DMS114 treated with DMSO at 0.1 percent for 48 hours (cell line): ENCODE data around the gene STARD13.

ENCODE experiments used
- DNase-seq: peaks from one replicate; lab custom pipeline; 2025; ENCODE audit not compliant: unreplicated experiment; lab: John Stamatoyannopoulos, UW

STARD13 gene

DNA sequence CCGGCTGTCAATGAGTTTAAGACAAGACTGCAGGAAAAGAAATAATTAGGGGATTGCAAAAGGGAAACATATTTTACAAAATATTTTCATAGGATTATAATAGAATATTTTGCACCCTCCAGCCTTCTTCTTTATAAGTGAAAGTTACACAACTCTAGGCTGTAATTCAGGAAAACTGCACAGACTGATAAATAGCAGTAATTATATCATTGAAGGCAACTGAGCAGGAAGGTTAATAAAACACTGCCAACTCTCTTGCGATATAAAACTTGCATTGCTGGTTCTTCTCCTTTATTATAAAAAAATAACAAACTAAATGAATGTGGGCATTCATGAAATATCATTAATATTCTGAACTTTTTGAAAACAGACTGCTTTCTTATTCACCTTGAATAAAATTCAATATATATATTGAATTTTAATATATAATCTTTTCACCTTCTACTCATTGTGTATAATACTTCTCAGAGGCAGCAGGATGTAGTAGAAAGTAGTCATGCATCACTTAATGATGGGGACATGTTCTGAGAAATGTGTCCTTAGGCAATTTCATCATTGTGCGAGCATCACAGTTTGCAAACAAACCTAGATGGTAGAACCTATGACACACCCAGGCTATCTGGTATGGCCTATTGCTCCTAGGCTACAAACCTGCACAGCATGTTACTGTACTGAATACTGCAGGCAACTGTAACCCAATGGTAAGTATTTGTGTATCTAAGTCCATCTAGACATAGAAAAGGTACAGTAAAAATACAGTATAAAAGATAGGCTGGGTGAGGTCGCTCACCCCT, 24.9 kb upstream of the STARD13 start:
- DNase-seq = no peak

DNA sequence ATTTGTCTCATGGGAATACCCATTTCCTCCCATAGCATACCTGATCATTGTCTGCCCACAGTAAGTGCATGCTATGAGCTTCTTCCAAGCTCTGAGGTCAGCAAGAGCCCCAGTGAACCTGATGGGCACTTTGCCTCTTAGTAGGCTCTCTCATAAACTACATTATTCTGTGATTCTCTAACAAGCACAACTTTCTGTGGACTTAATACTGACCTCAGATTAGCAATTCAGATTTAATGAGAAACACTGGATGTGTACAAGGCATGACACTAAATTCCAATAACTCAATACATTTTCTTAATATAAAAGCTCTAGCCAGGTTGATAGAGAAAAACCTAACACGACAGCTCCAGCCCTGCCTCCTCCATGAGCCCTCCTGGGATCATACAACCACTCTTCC, 23.3 kb upstream of the STARD13 start:
- DNase-seq = no peak

GRCh38 chr13:33307843-33308242, 22.3 kb upstream of the STARD13 start:
- no peak for DNase-seq

GRCh38 chr13:33303855-33304597, 18.5 kb upstream of the STARD13 start:
- DNase-seq = no peak

DNA sequence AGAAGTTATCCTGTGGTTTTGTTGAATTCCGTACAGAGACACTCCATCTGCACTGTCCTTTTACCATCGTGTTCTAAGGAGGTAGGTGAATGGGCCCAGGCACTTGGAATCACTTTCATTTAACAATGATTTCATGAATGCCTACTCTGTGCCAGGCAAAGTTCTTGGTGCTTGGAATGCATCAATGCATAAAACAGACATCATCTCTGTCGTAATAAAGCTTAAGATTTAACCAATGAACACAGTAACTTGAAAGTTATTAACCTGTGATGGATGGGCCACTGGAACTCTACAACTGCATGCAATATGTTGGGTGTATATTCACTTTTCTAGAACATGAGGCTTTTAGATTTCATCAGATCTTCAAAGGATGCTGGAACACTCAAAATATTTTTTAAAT, 14.1 kb upstream of the STARD13 start:
- DNase-seq = no peak

DNA sequence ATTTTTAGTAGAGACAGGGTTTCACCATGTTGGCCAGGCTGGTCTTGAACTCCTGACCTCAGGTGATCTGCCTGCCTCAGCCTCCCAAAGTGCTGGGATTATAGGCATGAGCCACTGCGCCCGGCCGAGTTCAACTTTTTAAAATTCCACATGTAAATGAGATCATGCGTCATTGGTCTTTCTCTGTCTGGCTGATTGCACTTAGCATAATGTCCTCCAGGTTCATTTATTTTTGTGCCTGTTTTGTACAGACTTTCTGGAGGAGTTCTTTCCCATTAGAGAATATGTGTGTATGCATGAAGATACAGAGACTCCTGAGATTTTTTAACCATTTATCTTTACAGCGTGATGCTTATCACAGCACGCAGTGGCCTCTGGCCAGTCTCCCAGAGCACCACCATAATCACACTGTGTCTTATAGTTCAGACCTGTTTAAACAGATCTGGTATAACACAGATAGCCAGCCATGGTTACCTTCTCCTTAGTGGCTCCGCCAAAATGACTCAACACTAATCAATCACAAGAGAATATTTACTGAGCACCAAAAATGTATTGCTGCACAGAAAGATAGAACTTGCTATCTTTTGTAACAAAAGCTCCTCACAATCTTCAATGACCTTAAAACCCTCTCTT, 11.4 kb upstream of the STARD13 start:
- no peak for DNase-seq

GRCh38 chr13:33292712-33293111, 7.2 kb upstream of the STARD13 start:
- DNase-seq = no peak

- DNase-seq = no peak
These were observed 4.9 kb upstream of the STARD13 start for GRCh38 chr13:33290421-33290965.

DNA sequence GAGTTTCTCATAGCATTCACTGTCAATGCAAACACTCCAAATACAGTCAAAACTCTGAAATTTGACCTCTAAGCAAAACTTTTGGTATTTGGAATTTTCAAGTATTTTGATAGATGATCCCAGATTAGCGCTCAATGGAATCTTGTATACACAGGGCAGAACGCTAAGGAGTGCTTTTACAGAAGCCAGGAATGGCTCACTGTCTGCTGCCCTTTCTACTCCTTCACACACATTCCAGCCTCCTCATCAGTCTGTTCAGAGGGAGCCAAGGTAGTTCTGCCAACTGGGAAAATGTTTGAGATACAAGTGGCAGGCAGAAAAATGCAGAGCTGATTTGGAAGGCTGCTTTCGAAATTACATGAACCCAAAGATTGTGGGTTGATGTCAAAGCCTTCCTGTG, 4.4 kb upstream of the STARD13 start:
- DNase-seq = no peak

GRCh38 chr13:33287142-33287882, 1.8 kb upstream of the STARD13 start:
- DNase-seq = no peak

GRCh38 chr13:33286128-33286527, 573 bp upstream of the STARD13 start:
- no peak for DNase-seq

DNA sequence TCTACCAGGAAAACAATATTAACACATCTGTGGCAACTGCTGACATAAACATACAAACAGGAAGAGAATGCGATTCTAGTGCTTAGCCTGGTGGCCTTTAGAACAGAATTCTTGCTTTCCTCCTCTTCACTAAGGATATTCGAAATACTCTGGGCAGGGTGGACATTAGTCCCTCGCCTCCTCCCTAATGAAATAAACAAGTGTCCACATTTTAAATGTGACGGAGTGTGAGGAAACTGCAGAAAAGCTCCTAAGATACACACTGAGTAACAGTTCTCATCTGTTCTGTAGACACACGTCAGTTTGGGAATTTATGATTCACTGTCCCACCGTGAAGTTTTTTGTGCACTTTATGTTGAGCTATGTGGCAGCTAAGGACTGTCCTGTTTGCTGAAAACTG, 639 bp downstream of the STARD13 start:
- DNase-seq = no peak

- no peak for DNase-seq
These were observed 1.5 kb downstream of the STARD13 start for GRCh38 chr13:33284031-33284430.

- DNase-seq = no peak
These were observed 2.2 kb downstream of the STARD13 start for GRCh38 chr13:33283195-33283911.

DNA sequence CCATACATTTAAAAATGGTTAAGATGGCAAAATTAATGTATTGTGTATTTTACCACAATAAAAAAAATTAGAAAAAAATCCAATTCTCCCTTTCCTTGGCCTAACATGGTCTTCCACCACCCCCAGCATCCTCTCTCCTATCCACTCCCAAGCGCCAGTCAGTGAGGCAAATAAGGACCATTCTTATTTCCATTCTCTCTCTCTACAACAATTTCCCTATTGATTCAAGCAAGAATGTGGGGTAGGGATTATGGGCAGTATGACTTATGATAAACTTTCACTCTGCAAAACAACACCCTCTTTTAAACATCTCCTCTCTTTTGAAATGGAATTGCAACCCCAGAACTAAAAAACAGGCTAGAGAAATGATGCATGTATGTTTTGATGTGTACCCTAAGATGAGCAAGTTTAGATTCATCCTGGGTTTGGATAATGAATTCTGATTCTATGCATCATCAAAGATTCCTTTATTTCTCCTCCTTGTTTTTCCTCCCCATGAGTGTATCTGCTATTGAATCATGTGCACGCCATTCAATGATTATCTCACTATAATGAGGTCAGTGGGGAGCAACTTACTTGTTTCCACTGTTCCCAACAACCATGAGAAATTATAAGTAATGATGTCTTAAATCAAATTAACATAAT, 3.5 kb downstream of the STARD13 start:
- DNase-seq = no peak

DNA sequence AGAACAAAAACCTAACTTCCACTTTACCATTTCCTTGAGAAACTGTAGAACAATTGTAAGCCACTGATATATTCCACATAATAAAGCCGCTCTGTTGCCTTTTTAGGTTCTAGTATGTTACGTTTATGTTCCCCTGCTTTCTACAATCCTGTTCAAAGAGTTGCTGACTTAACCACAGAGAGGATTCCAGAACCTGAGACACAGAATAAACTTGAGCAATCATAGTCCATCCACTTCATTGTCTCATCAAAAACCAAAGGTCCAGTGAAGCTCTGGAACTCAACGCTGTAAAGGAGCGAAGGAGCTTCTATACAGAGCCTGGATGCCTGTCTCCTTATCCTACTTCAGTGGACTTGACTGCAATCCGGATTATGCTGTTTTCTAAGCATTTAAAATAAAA, 4.6 kb downstream of the STARD13 start:
- DNase-seq = no peak

DNA sequence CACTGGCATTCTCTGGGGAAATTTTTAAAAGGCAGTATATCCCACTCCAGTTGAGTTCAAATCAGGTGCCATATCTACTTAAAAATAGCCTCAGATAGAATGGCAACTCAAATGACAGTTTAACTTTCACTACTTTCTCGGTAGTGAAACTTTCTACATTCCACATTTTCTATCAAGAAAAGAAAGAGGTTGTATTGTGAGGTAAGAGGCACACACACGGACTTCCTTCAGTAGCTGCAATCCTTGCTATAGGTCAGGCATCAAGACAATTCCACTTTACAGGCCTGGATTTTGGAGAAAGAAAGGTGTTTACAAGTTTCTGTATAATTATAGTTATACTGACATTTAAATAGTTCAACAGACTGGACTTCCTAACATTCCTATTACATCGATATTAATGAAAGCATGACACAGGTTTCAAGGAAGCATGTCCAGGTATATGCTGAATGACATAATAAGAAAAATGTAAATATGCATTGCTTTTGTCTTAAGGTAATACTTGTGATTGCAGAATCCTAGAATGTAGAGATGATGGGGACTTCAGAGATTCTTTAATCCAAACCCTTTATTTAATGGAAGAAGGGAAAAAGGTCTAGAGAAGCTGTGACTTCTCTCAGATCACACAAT, 5.2 kb downstream of the STARD13 start:
- DNase-seq = no peak

DNA sequence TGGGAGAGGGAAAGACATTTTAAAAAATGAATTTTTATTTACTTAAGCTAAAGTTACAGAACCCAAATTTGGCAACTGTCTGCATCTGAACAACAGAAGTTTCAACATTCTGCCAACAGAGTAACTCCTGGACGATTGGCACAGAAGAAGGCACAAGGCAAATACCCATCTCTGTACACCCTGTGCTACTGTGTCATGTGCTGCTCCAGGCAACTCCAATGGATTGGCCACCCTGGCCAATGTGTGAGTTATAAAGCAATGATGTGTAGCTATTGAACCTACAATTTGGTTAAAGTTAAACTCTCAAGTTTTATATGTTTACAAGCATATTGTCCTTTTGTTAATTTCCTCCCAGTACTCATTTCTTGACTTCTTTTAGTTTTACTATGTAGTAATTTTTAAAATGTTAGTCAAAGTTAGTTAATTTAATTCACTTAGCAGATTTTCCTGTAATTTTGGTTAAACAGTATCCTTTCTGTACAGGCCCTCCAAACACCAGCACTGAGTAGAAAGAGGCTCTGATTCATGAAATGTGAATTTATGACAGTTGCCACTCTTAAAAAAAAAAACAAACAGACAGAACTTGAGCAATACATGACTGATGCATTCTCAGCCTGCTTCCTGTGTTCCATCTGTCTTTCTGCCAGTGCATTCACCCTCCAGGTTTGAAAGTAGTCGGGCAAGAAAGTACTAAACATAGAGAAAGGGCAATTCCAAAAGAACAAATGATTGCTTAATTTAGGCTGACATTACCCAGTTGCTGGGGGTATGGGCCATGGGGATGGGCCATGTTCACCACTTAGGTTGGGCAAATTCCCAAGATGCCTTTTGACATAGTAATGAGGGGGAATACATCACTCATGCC, 5.9 kb downstream of the STARD13 start:
- no peak for DNase-seq

- no peak for DNase-seq
These were observed 6.6 kb downstream of the STARD13 start for GRCh38 chr13:33278913-33279312.
